Stimulated activated CD4-positive, alpha-beta T cell treated with anti-CD3 and anti-CD28 coated beads, TNF-alpha, amount 100 ng/mL, for 1 hour (primary cell): Measurements from ENCODE around the gene EPB41L2.

Experiments used
- DNase-seq, 3 donors: peaks; one replicate each; pipeline ENCODE4 v3.0.0-alpha.2; 2020; ENCODE audit warnings: low read depth in 3 of 3, low spot score in 1 of 3

EPB41L2 gene

DNA sequence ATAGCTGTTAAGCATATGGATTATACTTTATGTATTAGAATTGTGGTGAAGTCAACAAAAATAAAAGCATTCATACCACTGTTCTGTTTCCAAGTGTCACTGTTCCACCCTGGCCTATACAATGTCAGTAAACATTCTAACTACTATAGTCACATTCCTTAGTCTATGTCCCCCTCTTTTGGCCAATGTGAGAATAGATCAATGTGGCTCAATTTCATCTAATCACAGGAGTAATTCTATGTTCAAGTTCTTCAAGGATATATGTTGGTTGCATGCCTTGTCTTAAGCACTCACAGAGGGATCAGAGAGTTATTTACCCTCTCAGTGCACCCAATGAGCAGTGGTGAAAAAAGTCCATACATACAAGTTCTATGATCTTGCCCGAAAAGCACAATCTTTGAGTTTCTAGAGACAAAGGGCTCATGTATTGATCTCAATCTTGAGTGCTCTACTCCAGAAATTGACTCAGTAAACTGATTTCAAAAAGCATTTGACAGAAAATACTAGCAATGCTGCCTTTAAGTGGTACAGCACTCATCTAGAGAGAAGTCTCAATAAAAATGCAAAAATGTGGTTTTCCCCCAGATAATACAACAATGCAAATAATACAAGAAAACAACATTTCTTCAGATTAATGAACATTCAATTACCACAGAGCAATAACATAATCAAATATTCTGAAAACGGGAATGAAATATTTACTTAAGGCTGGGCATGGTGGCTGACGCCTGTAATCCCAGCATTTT is 219.3 kb downstream of the EPB41L2 start:
- DNase-seq = no peak

- no peak for DNase-seq
Observed at GRCh38 chr6:130841128-130841728, 221.8 kb downstream of the EPB41L2 start.

GRCh38 chr6:130840050-130840449 is 223.0 kb downstream of the EPB41L2 start:
- DNase-seq = no peak

- DNase-seq = no peak
Observed at GRCh38 chr6:130839379-130839778, 223.7 kb downstream of the EPB41L2 start.

GRCh38 chr6:130838951-130839350 is 224.1 kb downstream of the EPB41L2 start:
- no peak for DNase-seq

- DNase-seq = no peak
Observed at GRCh38 chr6:130838250-130838860, 224.7 kb downstream of the EPB41L2 start.

DNA sequence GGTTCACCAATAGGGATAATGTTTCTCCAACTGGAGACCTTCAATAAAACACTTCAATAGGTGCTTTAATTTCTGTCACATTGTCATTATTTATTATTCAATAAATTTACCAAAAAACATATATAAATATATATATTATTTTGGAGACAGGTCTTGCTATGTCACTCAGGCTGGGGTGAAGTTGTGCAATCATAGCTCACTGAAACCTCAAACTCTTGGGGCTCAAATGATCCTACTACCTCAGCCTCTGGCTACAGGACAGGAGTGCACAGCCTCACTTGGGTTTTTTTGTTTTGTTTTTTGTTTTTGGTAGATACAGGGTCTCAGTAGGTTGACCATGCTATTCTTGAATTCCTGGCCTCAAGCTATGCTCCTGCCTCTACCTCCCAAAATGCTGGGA is 226.0 kb downstream of the EPB41L2 start:
- no peak for DNase-seq

DNA sequence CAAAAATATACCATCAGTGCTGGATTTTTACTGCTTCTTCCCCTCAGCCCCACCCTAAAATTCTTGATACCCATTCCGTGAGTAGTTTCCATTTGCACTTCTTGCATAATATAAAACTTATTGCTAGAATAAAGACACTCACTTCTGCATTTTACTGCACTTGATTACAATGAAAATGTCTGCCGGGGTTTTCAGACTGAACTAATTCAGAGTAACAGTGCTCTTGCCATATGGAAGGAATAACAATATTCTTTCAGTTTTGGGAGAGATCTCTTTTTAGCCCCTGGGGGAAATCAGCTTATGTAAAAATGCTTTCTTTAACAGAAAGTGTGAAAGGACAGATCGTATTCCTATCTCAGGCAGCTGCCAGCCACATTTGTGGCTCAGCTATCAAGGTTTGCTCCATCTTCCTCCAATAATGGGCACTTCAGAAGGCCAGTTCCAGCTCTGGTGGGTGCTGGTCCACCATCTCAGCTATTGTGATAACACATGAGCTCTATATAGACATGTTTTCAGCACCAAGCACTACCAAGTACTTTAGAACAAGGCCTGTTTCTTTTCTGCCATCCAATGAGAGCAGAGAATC is 226.9 kb downstream of the EPB41L2 start:
- no peak for DNase-seq

GRCh38 chr6:130834482-130835251 is 228.4 kb downstream of the EPB41L2 start:
- DNase-seq = no peak

GRCh38 chr6:130833569-130833968 is 229.5 kb downstream of the EPB41L2 start:
- no peak for DNase-seq

- no peak for DNase-seq
Observed at GRCh38 chr6:130831607-130832006, 231.4 kb downstream of the EPB41L2 start.

GRCh38 chr6:130829333-130829910 is 233.6 kb downstream of the EPB41L2 start:
- DNase-seq = no peak

DNA sequence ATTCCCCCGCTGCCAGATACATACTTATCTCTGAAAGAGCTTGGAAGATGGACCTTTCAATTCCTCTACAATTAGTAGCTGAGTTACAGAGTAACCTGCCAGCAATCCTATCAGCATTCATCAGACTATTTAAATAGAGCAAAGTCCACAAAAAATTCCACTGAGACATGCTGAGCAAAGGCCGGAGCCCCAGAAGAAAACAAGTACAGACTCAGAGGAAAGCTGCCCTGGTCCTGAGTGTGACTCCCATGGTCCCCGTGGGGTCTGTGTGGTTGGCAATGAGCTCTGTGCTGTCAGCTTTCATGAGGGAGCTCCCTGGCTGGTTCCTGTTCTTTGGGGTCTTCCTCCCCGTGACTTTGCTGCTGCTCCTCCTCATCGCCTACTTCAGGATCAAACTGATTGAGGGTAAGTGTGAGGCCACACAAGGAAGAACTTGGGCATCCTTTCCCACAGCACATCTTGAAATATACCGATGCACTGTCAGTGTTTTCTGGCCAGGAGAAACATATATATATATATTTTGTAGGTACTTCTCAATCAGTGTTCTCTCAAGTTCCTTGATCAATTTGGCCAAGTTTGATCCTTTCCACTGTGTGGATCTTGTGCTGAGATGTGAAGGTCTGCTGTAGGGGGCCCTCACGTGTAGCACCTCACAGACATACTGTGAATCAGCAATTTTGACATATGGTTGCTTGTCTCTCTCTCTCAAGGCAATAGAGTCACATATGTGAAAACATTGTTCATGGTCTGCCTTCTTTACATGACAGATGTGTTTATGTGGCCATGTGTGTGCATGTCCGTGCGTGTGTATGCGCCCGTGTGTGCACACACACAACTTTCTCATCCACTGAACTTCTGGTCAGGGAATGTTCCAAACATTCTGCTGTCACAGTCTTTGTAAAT is 235.5 kb downstream of the EPB41L2 start, which contains the start of gene SMLR1:
Gene SMLR1, plus strand, starts transcription at position 160 of the 903 bp plus-strand sequence. Its CDS starts 8 bp downstream, at position 168.
- DNase-seq = no peak

GRCh38 chr6:130826442-130827246 is 236.4 kb downstream of the EPB41L2 start:
- no peak for DNase-seq

GRCh38 chr6:130825772-130826441 is 237.1 kb downstream of the EPB41L2 start:
- no peak for DNase-seq

DNA sequence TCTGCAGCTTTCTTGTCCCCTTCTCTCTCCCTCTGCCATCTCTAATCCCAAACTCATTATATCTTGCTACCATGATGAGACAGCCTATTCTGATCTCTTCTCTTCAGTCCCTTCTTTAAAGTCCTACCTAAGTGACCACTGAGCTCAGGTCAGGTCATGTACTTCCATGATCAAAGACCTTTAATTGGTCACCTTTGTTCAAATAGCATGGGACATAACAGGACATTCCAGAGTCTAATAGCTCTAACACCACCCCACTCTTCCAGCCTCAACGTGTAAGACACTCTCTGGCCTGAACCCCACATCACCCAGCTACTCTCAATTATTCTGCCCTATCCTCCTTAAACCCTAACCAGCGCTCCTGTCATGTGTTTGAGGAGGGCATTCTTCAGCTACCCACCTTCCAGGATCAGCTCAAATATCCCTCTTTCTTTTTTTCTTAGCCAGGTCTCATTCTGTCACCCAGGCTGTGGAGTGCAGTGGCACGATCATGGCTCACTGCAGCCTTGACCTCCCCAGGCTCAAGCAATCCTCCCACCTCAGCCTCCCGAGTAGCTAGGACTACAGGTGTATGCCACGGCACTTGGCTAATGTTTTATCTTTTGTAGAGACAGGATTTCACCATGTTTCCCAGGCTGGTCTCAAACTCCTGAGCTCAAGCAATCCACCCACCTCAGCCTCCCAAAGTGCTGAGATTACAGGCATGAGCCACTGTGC is 237.9 kb downstream of the EPB41L2 start:
- DNase-seq = no peak

GRCh38 chr6:130822736-130823135 is 240.3 kb downstream of the EPB41L2 start:
- no peak for DNase-seq
